GM12875 (cell line): Measurements from ENCODE around the gene SLC9A2.

ENCODE experiments used
- H3K4me3 ChIP-seq: one replicate; pipeline ENCODE4 v1.5.1; 2011; ENCODE audit warnings: low read depth, low read length, control low read depth
- CTCF ChIP-seq: IDR thresholded peaks from 2 replicates; pipeline ENCODE4 v1.5.1; 2011; ENCODE audit warnings: low read depth, mild to moderate bottlenecking, control low read depth, inconsistent platforms, low read length, moderate library complexity, borderline replicate concordance; ENCODE audit not compliant: insufficient read depth

Gene SLC9A2

GRCh38 chr2:102599486-102599885 is 19.9 kb upstream of the SLC9A2 start:
- no peak overlapping the region for H3K4me3 ChIP-seq
- TF ChIP-seq CTCF = no peak

- H3K4me3 ChIP-seq = no peak overlapping the region
- no peak for TF ChIP-seq CTCF
Measured at GRCh38 chr2:102601730-102602129, 17.6 kb upstream of the SLC9A2 start.

- H3K4me3 ChIP-seq = no peak overlapping the region
- TF ChIP-seq CTCF = no peak
Measured at GRCh38 chr2:102603904-102604303, 15.4 kb upstream of the SLC9A2 start.

GRCh38 chr2:102604769-102605168 is 14.6 kb upstream of the SLC9A2 start:
- no peak for TF ChIP-seq CTCF
- H3K4me3 ChIP-seq = no peak overlapping the region

GRCh38 chr2:102606353-102606752 is 13.0 kb upstream of the SLC9A2 start:
- no peak for TF ChIP-seq CTCF
- no peak overlapping the region for H3K4me3 ChIP-seq

GRCh38 chr2:102615620-102616436 is 3.5 kb upstream of the SLC9A2 start:
- peak; percentile 96 for TF ChIP-seq CTCF
- no peak overlapping the region for H3K4me3 ChIP-seq
